Activated naive CD8-positive, alpha-beta T cell (primary cell): ENCODE results near the gene ADRA2B.
"Not testable (repeated sequence)": the region's sequence is repeated elsewhere in the genome, so short reads cannot be mapped to it uniquely, and the experiment has no call there.

Source experiments
- H3K27ac Mint-ChIP-seq: one replicate; pipeline ENCODE4 v1.8.0; 2021; ENCODE audit warnings: mixed read lengths
- H3K27me3 Mint-ChIP-seq: one replicate; pipeline ENCODE4 v1.8.0; 2021; ENCODE audit warnings: mixed read lengths
- H3K36me3 Mint-ChIP-seq: one replicate; pipeline ENCODE4 v1.8.0; 2021; ENCODE audit warnings: mixed read lengths
- H3K4me1 Mint-ChIP-seq: one replicate; pipeline ENCODE4 v1.8.0; 2021; ENCODE audit warnings: low read depth, mixed read lengths
- H3K4me3 Mint-ChIP-seq: one replicate; pipeline ENCODE4 v1.8.0; 2021; ENCODE audit warnings: mild to moderate bottlenecking, mixed read lengths
- H3K9me3 Mint-ChIP-seq: one replicate; pipeline ENCODE4 v1.8.0; 2021; ENCODE audit warnings: low read depth, mixed read lengths

ADRA2B gene

DNA sequence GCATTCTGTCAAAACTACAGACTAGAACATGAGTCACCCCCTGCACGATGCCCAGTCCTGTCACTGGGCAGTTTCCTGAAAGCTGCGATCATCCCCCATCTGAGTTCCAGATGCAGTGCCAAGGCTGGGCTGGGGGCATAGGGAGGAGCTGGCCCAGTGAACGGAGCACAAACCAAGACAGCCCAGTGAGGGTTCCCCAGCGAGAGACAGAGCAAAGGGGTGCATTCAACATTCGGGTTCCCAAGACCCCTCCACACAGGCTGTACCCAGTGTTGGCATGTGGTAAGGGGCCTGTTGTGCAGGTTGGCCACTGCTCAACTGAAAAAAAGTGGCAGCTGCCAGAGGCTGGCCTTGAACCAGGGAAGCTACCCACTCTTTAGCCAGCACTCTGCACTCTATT lies 46.0 kb downstream of the ADRA2B start:
- H3K9me3 Mint-ChIP-seq, result peaks cover 10% of the 10 kb centered on the region
- H3K36me3 Mint-ChIP-seq, H3K4me3 Mint-ChIP-seq, H3K4me1 Mint-ChIP-seq, H3K27ac Mint-ChIP-seq, H3K27me3 Mint-ChIP-seq: not testable (repeated sequence)

DNA sequence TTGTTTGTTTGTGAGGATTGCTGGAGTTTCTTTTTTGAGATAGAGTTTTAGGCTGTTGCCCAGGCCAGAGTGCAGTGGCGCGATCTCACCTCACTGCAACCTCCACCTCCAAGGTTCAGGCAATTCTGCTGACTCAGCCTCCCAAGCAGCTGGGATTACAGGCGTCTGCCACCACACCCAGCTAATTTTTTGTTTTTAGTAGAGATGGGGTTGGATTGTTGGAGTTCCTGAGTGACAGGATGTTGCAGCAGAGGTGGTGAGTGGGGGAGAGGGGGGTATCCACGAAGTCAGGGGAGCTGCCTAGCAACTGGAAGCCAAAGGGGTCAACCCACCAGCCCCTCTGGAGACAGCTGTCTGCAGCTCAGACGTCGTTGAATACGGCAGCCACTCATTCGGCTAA lies 46.5 kb downstream of the ADRA2B start:
- not testable (repeated sequence) for H3K9me3 Mint-ChIP-seq, H3K27me3 Mint-ChIP-seq, H3K4me3 Mint-ChIP-seq, H3K4me1 Mint-ChIP-seq, H3K36me3 Mint-ChIP-seq, H3K27ac Mint-ChIP-seq

DNA sequence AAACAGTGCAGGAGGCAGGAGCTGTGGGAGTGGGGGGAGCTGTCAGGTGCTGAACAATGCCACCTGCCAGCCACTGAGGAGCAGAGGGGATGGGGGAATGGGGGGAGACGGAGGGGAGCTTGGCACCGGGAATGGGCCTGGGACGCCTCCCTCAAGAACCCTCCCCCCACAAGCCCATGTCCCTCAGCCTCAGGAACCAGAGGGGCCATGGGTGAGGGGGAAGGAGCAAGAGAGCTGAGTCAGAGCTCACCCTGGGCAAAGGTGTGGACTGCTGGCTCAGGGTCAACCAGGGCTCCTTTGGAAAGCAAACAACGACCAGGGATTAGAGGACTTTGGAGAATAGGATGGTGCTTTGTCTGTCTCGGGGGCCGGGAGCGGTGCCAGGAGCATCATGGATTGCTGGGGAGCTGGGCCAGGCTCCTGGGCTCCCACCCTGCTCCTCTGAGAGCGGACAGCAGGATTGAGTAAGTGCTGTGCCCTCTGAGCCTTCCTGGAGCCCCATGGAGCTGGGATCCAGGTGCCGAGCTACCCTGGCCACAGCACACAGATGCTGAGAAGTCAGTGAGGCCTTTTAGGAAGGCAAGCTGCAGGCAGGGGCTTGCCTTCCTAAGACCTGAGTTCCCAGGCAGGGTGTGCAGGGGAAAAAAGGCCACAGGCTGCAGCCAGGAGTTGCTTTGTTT lies 48.3 kb downstream of the ADRA2B start:
- not testable (repeated sequence) for H3K36me3 Mint-ChIP-seq, H3K9me3 Mint-ChIP-seq, H3K27me3 Mint-ChIP-seq, H3K4me1 Mint-ChIP-seq, H3K4me3 Mint-ChIP-seq
- H3K27ac Mint-ChIP-seq, result peak overlapping the region; percentile 41

DNA sequence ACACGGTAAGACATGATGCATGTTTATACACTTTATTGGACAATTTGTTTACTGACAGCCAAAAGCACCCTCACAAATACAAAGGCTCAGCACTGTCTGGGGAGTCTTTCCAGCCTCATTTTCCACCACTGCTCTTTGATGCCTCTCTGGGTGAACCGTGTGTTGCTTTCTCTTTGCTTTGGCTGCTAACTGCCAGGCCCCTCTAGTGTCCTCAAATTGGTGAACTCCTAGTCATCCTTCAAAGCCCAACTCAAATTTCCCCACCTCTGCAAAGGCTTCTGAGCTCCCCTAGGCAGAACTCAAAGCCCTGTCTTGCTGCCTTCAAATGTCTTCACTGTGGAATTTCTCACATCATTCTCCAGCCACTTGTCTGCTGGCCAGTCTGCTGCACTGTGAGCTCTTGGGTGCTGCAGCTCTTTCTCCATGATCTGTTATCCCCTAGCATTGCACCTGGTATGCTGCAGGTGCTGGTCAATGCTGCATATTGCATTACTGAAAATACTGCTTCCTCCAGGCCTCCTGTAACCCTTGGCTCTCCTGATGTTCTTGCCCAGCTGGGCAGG lies 49.2 kb downstream of the ADRA2B start:
- H3K36me3 Mint-ChIP-seq, result not testable (repeated sequence)

DNA sequence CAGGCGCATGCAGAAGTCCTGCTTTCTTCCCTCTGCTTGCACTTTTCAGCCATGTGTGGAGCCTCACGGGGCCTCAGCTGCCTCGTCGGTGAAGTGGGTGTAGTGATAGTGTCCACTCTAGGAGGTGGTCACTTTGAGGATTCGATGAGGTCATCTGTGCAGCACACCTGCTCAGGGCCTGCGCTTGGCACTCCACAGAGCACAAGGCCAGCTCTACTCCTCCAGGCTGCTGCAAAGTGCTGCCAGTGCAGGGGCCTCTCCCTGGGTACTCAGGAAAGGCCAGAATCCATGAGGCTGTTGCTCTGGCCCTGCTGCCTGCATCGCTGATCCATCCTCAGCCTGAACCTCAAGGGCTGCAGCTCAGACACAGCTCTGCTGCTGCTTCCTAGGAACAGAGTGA lies 49.9 kb downstream of the ADRA2B start:
- not testable (repeated sequence) for H3K27ac Mint-ChIP-seq, H3K4me3 Mint-ChIP-seq, H3K4me1 Mint-ChIP-seq, H3K36me3 Mint-ChIP-seq, H3K9me3 Mint-ChIP-seq, H3K27me3 Mint-ChIP-seq

More for the DNA sequence above, 49.2 kb downstream of the ADRA2B start:
- not testable (repeated sequence) for H3K27me3 Mint-ChIP-seq, H3K9me3 Mint-ChIP-seq, H3K4me1 Mint-ChIP-seq, H3K27ac Mint-ChIP-seq, H3K4me3 Mint-ChIP-seq

DNA sequence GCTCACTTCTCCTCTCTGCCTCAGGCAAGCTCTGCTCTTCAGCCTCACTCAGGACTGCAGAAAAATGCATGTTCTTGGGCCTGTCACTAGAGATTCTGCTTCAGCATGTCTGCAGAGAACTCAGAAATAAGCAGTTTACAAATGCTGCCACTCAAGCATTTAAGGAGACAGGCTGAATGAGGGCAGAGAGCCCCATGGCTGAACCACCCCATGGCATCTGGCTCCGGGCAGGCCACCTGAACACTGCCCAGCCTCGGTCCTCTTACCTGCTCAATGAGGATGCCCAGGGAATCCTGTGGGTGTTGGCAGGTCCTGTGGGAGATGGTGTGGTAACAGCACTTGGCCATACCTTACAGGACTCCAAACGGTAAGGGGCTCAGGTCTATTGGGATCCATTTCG lies 50.4 kb downstream of the ADRA2B start:
- not testable (repeated sequence) for H3K27me3 Mint-ChIP-seq, H3K36me3 Mint-ChIP-seq, H3K4me1 Mint-ChIP-seq, H3K27ac Mint-ChIP-seq, H3K9me3 Mint-ChIP-seq, H3K4me3 Mint-ChIP-seq

DNA sequence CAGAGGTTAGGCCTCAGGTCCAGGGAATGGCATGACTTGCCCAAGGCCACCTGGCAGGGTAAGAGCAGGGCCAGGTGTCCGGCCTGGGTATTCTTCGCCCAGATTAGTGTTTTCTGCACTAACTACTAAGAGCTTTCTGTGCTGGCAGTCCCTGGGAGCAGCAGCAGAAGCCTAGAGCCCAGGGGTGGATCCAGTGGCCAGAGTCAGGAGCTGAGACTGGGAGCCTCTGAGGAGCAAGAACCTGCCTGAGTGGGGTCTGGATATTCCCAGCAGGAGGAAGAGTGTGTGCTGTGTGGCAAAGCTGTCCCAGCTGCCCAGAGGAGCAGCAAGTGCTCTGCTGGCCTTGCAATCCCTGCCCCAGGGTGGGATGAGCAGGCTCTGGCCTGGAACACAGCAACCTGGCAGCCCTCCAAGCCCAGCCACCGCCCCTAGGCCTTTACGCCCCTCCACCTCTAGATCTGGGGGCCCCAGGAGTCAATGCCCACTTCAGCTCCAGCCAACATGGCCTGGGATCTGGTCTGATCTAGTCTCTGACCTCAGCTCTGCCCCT lies 50.9 kb downstream of the ADRA2B start:
- H3K4me3 Mint-ChIP-seq, result no peak overlapping the region
- H3K36me3 Mint-ChIP-seq, result no peaks in the 10 kb centered on the region
- H3K27ac Mint-ChIP-seq, result no peak overlapping the region
- H3K4me1 Mint-ChIP-seq, result peaks cover 5% of the 10 kb centered on the region
- no peaks in the 10 kb centered on the region for H3K27me3 Mint-ChIP-seq
- H3K9me3 Mint-ChIP-seq, result no peaks in the 10 kb centered on the region

DNA sequence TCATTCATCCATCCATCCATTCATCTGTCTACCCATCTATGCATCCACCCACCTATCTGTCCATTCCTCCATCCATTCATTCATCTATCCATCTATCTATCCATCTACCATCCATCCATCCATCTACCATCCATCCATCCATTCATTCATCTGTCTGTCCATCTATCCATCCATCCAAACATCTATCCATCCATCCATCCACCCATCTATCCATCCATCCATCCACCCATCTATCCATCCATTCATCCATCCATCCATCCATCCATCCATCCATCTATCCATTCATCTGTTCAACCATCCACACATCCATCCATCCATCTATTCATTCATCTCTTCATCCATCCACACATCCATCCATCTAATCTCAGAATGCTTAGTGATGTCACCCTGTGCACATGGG lies 51.6 kb downstream of the ADRA2B start:
- H3K36me3 Mint-ChIP-seq, H3K27me3 Mint-ChIP-seq, H3K9me3 Mint-ChIP-seq, H3K4me3 Mint-ChIP-seq, H3K4me1 Mint-ChIP-seq, H3K27ac Mint-ChIP-seq: not testable (repeated sequence)

DNA sequence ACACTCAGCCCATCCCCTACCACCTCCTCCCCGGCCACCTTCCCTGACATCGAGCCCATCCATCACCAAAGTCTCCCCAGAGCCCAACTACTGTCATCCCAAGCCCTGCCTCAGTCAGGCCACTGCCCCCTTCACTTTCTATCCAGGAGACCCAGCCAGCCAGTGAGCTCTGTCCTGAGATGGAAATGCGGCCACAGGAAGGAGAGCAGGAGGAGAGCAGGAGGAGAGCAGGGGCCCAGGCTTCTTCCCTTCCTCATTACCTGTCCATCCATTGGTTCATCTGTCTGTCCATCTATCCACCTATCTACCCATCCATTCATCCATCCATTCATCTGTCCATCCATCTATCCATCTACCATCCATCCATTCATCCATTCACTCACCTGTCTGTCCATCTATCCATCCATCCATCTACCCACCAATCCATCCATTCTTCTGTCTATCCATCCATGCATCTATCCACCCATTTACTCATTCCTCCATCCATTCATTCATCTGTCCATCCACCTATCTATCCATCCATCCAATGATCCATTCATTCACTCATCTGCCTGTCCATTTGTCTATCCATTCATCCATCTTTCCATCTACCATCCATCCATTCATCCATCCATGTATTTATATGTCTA lies 52.2 kb downstream of the ADRA2B start:
- not testable (repeated sequence) for H3K27ac Mint-ChIP-seq, H3K4me1 Mint-ChIP-seq, H3K27me3 Mint-ChIP-seq, H3K4me3 Mint-ChIP-seq, H3K9me3 Mint-ChIP-seq, H3K36me3 Mint-ChIP-seq

DNA sequence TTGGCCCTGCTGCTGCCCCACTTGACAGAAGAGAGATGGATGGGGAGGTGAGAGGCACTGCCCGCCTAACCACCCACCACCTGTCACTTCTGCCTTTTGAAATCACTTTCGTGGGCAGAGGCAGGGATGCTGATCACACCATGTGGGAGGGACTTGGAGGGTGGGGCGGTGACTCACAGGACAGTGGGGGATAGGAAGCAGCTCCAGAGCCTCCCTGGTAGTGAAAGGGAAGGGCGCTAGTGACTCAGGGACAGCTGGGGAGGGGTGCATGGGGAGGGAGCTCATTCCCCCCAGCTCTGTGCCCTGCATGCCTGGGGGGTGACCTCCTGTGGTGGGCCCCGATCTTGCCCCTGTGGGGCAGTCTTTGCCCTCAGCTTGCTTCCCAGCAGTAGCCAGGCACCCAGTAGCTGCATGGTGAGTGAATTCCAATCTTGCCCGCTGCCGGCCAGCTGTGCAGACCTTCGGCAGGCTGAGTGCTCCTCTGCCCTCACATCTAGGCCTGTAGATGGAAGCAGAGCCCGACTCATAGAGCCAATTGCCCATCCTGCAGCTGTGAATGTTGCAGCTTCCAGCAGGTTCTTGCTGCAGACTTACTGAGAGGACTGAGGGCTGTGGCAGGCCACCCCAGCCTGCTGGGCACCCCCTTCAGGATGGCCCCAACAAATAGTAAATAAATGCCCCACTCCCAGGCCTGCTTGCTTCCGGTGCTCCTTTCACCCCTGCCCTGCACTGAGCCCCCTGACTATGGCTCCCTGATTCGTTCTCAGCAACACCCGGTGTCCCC lies 53.1 kb downstream of the ADRA2B start:
- not testable (repeated sequence) for H3K27me3 Mint-ChIP-seq, H3K9me3 Mint-ChIP-seq, H3K27ac Mint-ChIP-seq, H3K4me1 Mint-ChIP-seq, H3K36me3 Mint-ChIP-seq, H3K4me3 Mint-ChIP-seq
